Colonic mucosa (tissue), 4 donors: Measurements from ENCODE around the gene IFT27. TPM values are rescaled to one million over a fixed set of nuclear protein-coding genes. Genes with fewer than 3 reads are reported as not detected.

ENCODE experiments used
- DNase-seq: peaks from one replicate; pipeline ENCODE4 v3.0.0-alpha.2; 2020
- H3K27ac ChIP-seq: fragments of 200-600 bp; one replicate; pipeline ENCODE4 v1.8.0; 2021
- H3K27me3 ChIP-seq: fragments of 200-600 bp; one replicate; pipeline ENCODE4 v1.8.0; 2021
- H3K36me3 ChIP-seq: fragments of 200-600 bp; one replicate; pipeline ENCODE4 v1.8.0; 2021
- H3K4me1 ChIP-seq: fragments of 200-600 bp; one replicate; pipeline ENCODE4 v1.8.0; 2021; ENCODE audit warnings: mild to moderate bottlenecking
- H3K4me3 ChIP-seq: fragments of 200-600 bp; one replicate; pipeline ENCODE4 v1.8.0; 2021
- H3K9ac ChIP-seq, 2 donors: one replicate each; pipeline ENCODE4 v1.7.0; 2013; ENCODE audit warnings: control low read depth in 2 of 2, low read depth in 2 of 2, low read length in 2 of 2
- H3K9me3 ChIP-seq: fragments of 200-600 bp; one replicate; pipeline ENCODE4 v1.8.0; 2021
- intact Hi-C: fragments of 100-400 bp; cut with DNase I; formaldehyde crosslinking; loops from one replicate; pipeline ENCODE4 v1.14.1; 2022
- total RNA-seq, 2 donors: library from RNA; stranded (reverse); fragmentation: NEBNext Ultra II Directional in 1 of 2; extraction: Animal tissue kit (Norgen Biotek cat#: 25700) in 1 of 2; gene quantifications; one replicate each; pipeline ENCODE4 v1.2.1, GENCODE V29; 2021
- TF ChIP-seq, protein P1 (sequence below): fragments of 200-600 bp; IDR thresholded peaks from one replicate; pipeline ENCODE4 v1.8.0; 2022; ENCODE audit warnings: antibody characterized with exemption, mild to moderate bottlenecking
- donor health status: healthy.
- donor health status: DM: no; HTN: no; CAD: no.
- donor health status: DM: no; HTN: no; CAD: no.

The IFT27 gene
- total RNA-seq, 2 donors from 2014 or later: 27.1 to 44.6 TPM

DNA sequence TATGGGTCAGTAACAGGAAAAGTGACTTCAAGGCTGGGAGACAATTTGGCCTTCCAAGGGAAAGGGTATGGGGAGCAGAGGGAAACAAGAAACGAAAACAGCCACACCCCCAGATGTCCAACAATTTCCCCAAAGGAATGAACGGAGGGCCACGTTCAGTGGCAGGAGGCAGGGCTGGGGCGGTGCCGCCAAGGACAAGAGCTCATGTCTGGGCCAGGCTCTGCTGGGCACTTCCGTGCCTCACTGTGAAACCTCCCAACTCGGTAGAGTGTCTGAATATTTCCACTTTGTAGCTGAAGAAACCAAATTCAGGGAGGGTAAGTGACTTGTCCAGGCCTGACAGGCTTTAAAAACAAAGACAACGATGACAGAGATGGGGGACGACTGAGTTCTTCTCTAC, 11.9 kb downstream of the IFT27 start:
- TF ChIP-seq, protein P1, sequence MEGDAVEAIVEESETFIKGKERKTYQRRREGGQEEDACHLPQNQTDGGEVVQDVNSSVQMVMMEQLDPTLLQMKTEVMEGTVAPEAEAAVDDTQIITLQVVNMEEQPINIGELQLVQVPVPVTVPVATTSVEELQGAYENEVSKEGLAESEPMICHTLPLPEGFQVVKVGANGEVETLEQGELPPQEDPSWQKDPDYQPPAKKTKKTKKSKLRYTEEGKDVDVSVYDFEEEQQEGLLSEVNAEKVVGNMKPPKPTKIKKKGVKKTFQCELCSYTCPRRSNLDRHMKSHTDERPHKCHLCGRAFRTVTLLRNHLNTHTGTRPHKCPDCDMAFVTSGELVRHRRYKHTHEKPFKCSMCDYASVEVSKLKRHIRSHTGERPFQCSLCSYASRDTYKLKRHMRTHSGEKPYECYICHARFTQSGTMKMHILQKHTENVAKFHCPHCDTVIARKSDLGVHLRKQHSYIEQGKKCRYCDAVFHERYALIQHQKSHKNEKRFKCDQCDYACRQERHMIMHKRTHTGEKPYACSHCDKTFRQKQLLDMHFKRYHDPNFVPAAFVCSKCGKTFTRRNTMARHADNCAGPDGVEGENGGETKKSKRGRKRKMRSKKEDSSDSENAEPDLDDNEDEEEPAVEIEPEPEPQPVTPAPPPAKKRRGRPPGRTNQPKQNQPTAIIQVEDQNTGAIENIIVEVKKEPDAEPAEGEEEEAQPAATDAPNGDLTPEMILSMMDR: no peak
- intact Hi-C loops: loop anchor here (10.0 kb wide), 1 partner anchor 219 kb away; no protein-coding TSS in a partner anchor
- H3K36me3 ChIP-seq: no peaks in the 10 kb centered on the region
- H3K4me3 ChIP-seq: no peak overlapping the region
- no peak for DNase-seq
- no peaks in the 10 kb centered on the region for H3K9me3 ChIP-seq
- H3K27ac ChIP-seq: no peak overlapping the region
- no peaks in the 10 kb centered on the region for H3K4me1 ChIP-seq
- H3K27me3 ChIP-seq: no peaks in the 10 kb centered on the region
- no peak overlapping the region for H3K9ac ChIP-seq

DNA sequence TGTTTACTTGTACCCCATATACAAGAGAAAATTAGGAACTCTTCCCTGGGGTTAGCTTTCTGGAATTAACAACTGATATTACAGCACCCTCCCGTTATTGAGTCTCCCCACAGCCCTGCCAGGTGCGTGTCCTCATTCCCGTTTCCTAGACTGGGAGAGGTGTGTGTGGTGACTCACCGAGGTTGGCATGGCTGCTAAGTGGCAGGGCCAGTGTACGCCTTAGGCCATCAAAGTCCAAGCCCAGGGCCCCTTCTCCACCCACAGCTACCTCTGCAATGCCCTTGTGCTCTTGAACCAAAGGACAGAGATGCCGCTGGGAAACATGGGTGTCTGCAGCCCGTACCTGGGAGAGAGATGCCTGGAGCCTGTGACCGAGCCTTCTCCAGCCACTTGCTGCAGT, 12.3 kb downstream of the IFT27 start:
- Histone ChIP-seq H3K4me3 (no peak overlapping the region), H3K9ac (no peak overlapping the region), H3K27ac (no peak overlapping the region), H3K9me3 (no peaks in the 10 kb centered on the region), H3K36me3 (no peaks in the 10 kb centered on the region), H3K27me3 (no peaks in the 10 kb centered on the region), H3K4me1 (no peaks in the 10 kb centered on the region)
- TF ChIP-seq, protein P1: no peak
- intact Hi-C loops: loop anchor here (10.0 kb wide), 1 partner anchor 219 kb away; no protein-coding TSS in a partner anchor
- DNase-seq: no peak

DNA sequence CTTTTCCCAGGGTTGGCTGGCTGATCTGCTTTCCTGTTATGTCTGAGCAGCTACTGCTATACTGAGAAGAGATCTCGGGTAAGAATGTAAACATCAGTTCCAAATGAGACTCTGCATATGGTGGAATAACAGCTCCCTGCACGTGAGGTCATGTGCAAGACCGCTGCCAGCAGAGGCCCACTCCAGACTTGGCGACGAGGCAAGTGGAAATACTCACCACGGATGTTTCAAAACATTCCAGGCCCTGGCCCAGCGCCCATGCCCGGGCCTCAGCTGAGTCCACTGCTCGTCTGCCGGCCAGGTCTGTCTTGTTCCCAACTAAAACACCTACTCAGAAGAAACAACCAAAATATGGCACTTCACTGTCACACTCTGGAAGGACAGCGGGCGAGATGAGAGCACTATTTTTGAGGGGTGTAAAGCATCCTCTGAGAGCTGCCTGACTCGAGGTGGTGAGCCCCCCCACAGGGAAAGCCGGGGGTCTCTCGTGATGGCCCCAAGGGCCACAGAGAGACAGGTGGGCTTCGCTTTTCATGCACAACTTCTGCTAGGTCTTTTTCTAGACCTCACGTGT, 13.1 kb downstream of the IFT27 start:
- DNase-seq: no peak
- TF ChIP-seq, protein P1: no peak
- H3K27ac ChIP-seq: no peak overlapping the region

DNA sequence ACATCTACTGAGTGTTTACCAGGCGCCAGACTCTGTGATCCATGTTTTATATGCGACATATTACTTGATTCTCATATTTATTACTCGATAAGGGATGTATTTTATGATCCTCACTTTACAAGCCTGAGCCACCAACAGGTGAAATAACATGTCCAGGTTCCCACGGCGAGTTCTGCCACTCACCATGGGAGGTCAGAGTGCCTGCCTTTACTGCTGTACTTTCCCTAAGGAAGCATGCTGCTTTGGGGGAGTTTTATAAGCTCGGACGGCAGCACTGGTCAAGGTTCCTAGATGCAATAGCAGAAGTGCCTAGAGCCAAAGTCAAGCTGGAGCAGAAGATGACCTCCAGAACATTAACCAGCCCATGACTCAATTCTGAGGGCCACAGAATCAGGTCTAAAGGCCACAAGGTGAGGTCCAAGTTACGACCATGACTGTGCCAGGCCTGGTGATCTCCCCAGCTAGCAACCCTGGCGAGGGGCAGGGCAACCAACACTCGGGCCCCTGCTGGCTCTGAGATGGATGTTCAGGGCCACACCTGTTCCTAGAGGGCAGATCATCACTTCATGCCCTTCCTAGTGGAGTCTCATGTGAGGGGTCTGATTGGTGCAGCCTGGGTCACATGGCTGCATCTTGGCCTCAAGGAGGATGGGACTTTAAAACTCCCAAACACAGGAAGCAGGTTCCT, 14.2 kb downstream of the IFT27 start:
- Histone ChIP-seq H3K4me1 (no peaks in the 10 kb centered on the region), H3K9me3 (no peaks in the 10 kb centered on the region), H3K36me3 (no peaks in the 10 kb centered on the region), H3K27me3 (no peaks in the 10 kb centered on the region), H3K27ac (no peak overlapping the region), H3K9ac (no peak overlapping the region), H3K4me3 (no peak overlapping the region)
- intact Hi-C loops: loop anchor here (10.0 kb wide), 1 partner anchor 217 kb away; no protein-coding TSS in a partner anchor
- TF ChIP-seq, protein P1: no peak
- no peak for DNase-seq

More for the DNA sequence above, 13.1 kb downstream of the IFT27 start:
- Histone ChIP-seq H3K36me3 (no peaks in the 10 kb centered on the region), H3K27me3 (no peaks in the 10 kb centered on the region), H3K4me1 (no peaks in the 10 kb centered on the region), H3K9me3 (no peaks in the 10 kb centered on the region), H3K9ac (no peak overlapping the region), H3K4me3 (no peak overlapping the region)
- intact Hi-C loops: loop anchor here (10.0 kb wide), 1 partner anchor 218 kb away; no protein-coding TSS in a partner anchor

DNA sequence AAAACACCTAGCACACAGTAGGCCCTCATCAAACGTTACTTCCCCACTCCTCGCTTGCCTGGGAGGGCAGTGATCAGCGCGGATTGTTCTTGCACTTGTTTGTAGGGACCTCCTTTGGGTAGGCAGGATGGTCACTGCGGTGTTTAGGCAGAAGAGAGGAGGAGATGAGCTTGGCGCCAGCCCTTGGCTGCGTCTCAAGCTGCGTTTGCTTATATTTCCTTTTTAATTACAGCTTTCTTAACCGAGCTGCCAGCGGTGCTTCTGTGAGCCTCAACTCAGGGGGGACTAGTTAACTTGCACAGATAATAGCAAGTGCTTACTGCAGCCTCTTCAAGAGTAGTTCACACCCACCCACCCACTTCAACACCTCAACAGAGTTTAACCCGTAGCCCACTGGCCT, 15.1 kb downstream of the IFT27 start:
- Histone ChIP-seq H3K36me3 (no peaks in the 10 kb centered on the region), H3K4me3 (no peak overlapping the region), H3K27me3 (no peaks in the 10 kb centered on the region), H3K9me3 (no peaks in the 10 kb centered on the region), H3K9ac (no peak overlapping the region), H3K27ac (no peak overlapping the region), H3K4me1 (no peaks in the 10 kb centered on the region)
- no peak for DNase-seq
- intact Hi-C loops: loop anchor here (10.0 kb wide), 1 partner anchor 216 kb away; no protein-coding TSS in a partner anchor
- TF ChIP-seq, protein P1: no peak
